CD4-positive, alpha-beta T cell treated with Interleukin-12 subunit alpha and Interleukin-12 subunit beta, for 1 hour (primary cell): ENCODE data around the gene AIMP1.

ENCODE experiments used
- DNase-seq: peaks from one replicate; pipeline ENCODE4 v3.0.0-alpha.2; 2020

Gene AIMP1

GRCh38 chr4:106315968-106316772 lies at the start of gene AIMP1, which contains the start of gene TBCK:
Gene AIMP1, plus strand, starts transcription at chr4:106316550. Its CDS starts 8,460 bp downstream, at chr4:106325010.
Gene TBCK, minus strand, starts transcription at chr4:106316209. Its CDS starts 7,249 bp downstream, at chr4:106308960.
- DNase-seq = peak; percentile 91

GRCh38 chr4:106268786-106269185 lies 47.6 kb upstream of the AIMP1 start:
- no peak for DNase-seq

GRCh38 chr4:106269711-106270110 lies 46.6 kb upstream of the AIMP1 start:
- no peak for DNase-seq

- DNase-seq = no peak
These were observed 45.6 kb upstream of the AIMP1 start for GRCh38 chr4:106270736-106271135.

- DNase-seq = no peak
These were observed 42.5 kb upstream of the AIMP1 start for GRCh38 chr4:106273831-106274230.

GRCh38 chr4:106277140-106277675 lies 39.1 kb upstream of the AIMP1 start:
- DNase-seq = no peak

GRCh38 chr4:106284227-106284626 lies 32.1 kb upstream of the AIMP1 start:
- DNase-seq = no peak

GRCh38 chr4:106286611-106287010 lies 29.7 kb upstream of the AIMP1 start:
- no peak for DNase-seq

- no peak for DNase-seq
These were observed 28.9 kb upstream of the AIMP1 start for GRCh38 chr4:106287353-106287969.

- DNase-seq = no peak
These were observed 26.6 kb upstream of the AIMP1 start for GRCh38 chr4:106289737-106290136.

- no peak for DNase-seq
These were observed 24.7 kb upstream of the AIMP1 start for GRCh38 chr4:106291678-106292077.

GRCh38 chr4:106294062-106294461 lies 22.3 kb upstream of the AIMP1 start:
- no peak for DNase-seq

- DNase-seq = no peak
These were observed 18.9 kb upstream of the AIMP1 start for GRCh38 chr4:106297245-106298035.

GRCh38 chr4:106299977-106300376 lies 16.4 kb upstream of the AIMP1 start:
- DNase-seq = no peak

- DNase-seq = no peak
These were observed 14.8 kb upstream of the AIMP1 start for GRCh38 chr4:106301393-106302061.

GRCh38 chr4:106302062-106302438 lies 14.3 kb upstream of the AIMP1 start:
- no peak for DNase-seq

GRCh38 chr4:106303548-106304281 lies 12.6 kb upstream of the AIMP1 start:
- no peak for DNase-seq

- no peak for DNase-seq
These were observed 11.7 kb upstream of the AIMP1 start for GRCh38 chr4:106304632-106305031.

GRCh38 chr4:106305435-106306055 lies 10.8 kb upstream of the AIMP1 start:
- DNase-seq = no peak

- DNase-seq = no peak
These were observed 9.8 kb upstream of the AIMP1 start for GRCh38 chr4:106306561-106306960.

GRCh38 chr4:106312377-106312776 lies 4.0 kb upstream of the AIMP1 start:
- DNase-seq = no peak
